HCT116 (cell line): ENCODE measurements around the gene ZNF76. TPM values are rescaled to one million over a fixed set of nuclear protein-coding genes. Genes with fewer than 3 reads are reported as not detected.

Experiments
- ATAC-seq: fragments of 200-7000 bp; cut with Tn5 transposase; 2 replicates; pipeline ENCODE4 v1.9.1; 2020; ENCODE audit warnings: mild to moderate bottlenecking, moderate library complexity
- BruUV-seq: library from RNA; stranded (reverse); fragments of 400-500 nt; replicated peaks from 2 replicates; lab custom pipeline; 2021; lab: Mats Ljungman, UMichigan
- CTCF ChIA-PET: fragments of 300-600 bp; sonication (Branson Sonifier 250); formaldehyde crosslinking; loops from one replicate; lab custom pipeline; 2021; ENCODE audit warnings: antibody characterized with exemption; lab: Charles Lee
- POLR2A ChIA-PET: fragments of 300-600, 350-600 bp; sonication (Branson Sonifier 250); formaldehyde crosslinking; loops from one replicate; lab custom pipeline; 2021; ENCODE audit warnings: antibody characterized with exemption; lab: Charles Lee
- RAD21 ChIA-PET, 2 experiments: fragments of 300-600 bp; sonication (Branson Sonifier 250); formaldehyde crosslinking; loops; one replicate each; lab custom pipeline; 2023; ENCODE audit warnings: low total read pairs in 2 of 2; ENCODE audit not compliant: uncharacterized antibody in 2 of 2, unreplicated experiment in 2 of 2, low non-redundant PET in 1 of 2; lab: Charles Lee
- DNase-seq: peaks from one replicate; pipeline ENCODE4 v3.0.0-alpha.2; 2010; ENCODE audit warnings: low read depth, low spot score
- H2AFZ ChIP-seq: fragments of 200-600 bp; shearing (Covaris generic), sonication (generic); 2 replicates; pipeline ENCODE4 v1.6.1; 2017; ENCODE audit warnings: low read depth, mixed run types, mixed read lengths, antibody characterized with exemption, low read length; ENCODE audit not compliant: poor library complexity, severe bottlenecking
- H3K27ac ChIP-seq: 2 replicates; pipeline ENCODE4 v1.5.1; 2012; ENCODE audit warnings: low read depth, low read length
- H3K27me3 ChIP-seq: fragments of 200-600 bp; sonication (generic); 2 replicates; pipeline ENCODE4 v1.6.1; 2016; ENCODE audit warnings: mixed run types, low read length, mixed read lengths; ENCODE audit not compliant: insufficient read depth
- H3K36me3 ChIP-seq, 2 experiments: fragments of 200-500 bp in 1 of 2; fragments of 200-600 bp in 1 of 2; sonication (Bioruptor generic) in 1 of 2; sonication (generic) in 1 of 2; 2 replicates each; pipeline versions ENCODE4 v1.5.1 to v1.6.1; 2014 to 2016; ENCODE audit warnings: low read length in 2 of 2, inconsistent platforms in 1 of 2, mixed read lengths in 1 of 2, mixed run types in 1 of 2; ENCODE audit not compliant: insufficient read depth in 2 of 2, control insufficient read depth in 1 of 2
- H3K4me1 ChIP-seq, 2 experiments: fragments of 200-600 bp in 1 of 2; sonication (generic) in 1 of 2; 2 replicates each; pipeline versions ENCODE4 v1.5.1 to v1.6.1; 2012 to 2017; ENCODE audit warnings: low read length in 2 of 2, inconsistent platforms in 1 of 2, mild to moderate bottlenecking in 1 of 2, mixed read lengths in 1 of 2, mixed run types in 1 of 2, moderate library complexity in 1 of 2; ENCODE audit not compliant: insufficient read depth in 2 of 2, control insufficient read depth in 1 of 2
- H3K4me2 ChIP-seq: fragments of 200-600 bp; sonication (generic); 2 replicates; pipeline ENCODE4 v1.6.1; 2017; ENCODE audit warnings: mixed run types, low read length, mixed read lengths
- H3K4me3 ChIP-seq, 2 experiments: fragments of 200-600 bp in 1 of 2; sonication (generic) in 1 of 2; replicated peaks in 1 of 2; 2 replicates each; pipeline ENCODE4 v1.5.1; 2011 to 2016; ENCODE audit warnings: low read length in 2 of 2, control low read depth in 1 of 2, low read depth in 1 of 2, mild to moderate bottlenecking in 1 of 2, mixed read lengths in 1 of 2, mixed run types in 1 of 2
- H3K79me2 ChIP-seq: fragments of 200-600 bp; sonication (generic); 2 replicates; pipeline ENCODE4 v1.6.1; 2017; ENCODE audit warnings: mild to moderate bottlenecking, mixed run types, low read length, moderate library complexity, mixed read lengths; ENCODE audit not compliant: insufficient read depth
- H3K9ac ChIP-seq: fragments of 200-600 bp; sonication (generic); 2 replicates; pipeline ENCODE4 v1.6.1; 2016; ENCODE audit warnings: low read length, mixed read lengths
- H3K9me2 ChIP-seq: fragments of 200-600 bp; sonication (generic), shearing (Covaris generic); 2 replicates; pipeline ENCODE4 v1.6.1; 2017; ENCODE audit warnings: mixed run types, mild to moderate bottlenecking, moderate library complexity; ENCODE audit not compliant: insufficient read depth
- H3K9me3 ChIP-seq, 2 experiments: fragments of 200-500 bp in 1 of 2; fragments of 200-600 bp in 1 of 2; sonication (Bioruptor generic) in 1 of 2; sonication (generic) in 1 of 2; 2 replicates each; pipeline ENCODE4 v1.6.1; 2014 to 2017; ENCODE audit warnings: low read length in 2 of 2, mixed read lengths in 2 of 2, inconsistent platforms in 1 of 2, low read depth in 1 of 2, mild to moderate bottlenecking in 1 of 2, mixed run types in 1 of 2, moderate library complexity in 1 of 2; ENCODE audit not compliant: control insufficient read depth in 1 of 2, insufficient read depth in 1 of 2
- H4K20me1 ChIP-seq: fragments of 200-600 bp; sonication (generic), shearing (Covaris generic); 2 replicates; pipeline ENCODE4 v1.6.1; 2017; ENCODE audit warnings: mixed run types, mild to moderate bottlenecking, moderate library complexity; ENCODE audit not compliant: insufficient read depth
- ATF3 ChIP-seq: IDR thresholded peaks from 2 replicates; pipeline ENCODE4 v1.6.1; 2012
- CBX3 ChIP-seq: IDR thresholded peaks from 2 replicates; pipeline ENCODE4 v1.6.1; 2012; ENCODE audit warnings: low read depth
- CEBPB ChIP-seq: IDR thresholded peaks from 2 replicates; pipeline ENCODE4 v1.6.1; 2012; ENCODE audit warnings: low read depth
- CTCF ChIP-seq, 3 experiments: fragments of 200-600 bp in 1 of 3; sonication (generic) in 1 of 3; IDR thresholded peaks in 2 of 3; conservative IDR thresholded peaks in 1 of 3; 2 replicates each; pipeline ENCODE4 v1.5.1; 2012 to 2017; ENCODE audit warnings: low read depth in 2 of 3, low read length in 2 of 3, antibody characterized with exemption in 1 of 3, borderline replicate concordance in 1 of 3, control low read depth in 1 of 3, mild to moderate bottlenecking in 1 of 3, mixed read lengths in 1 of 3, mixed run types in 1 of 3, moderate library complexity in 1 of 3; ENCODE audit not compliant: insufficient read depth in 1 of 3
- EGR1 ChIP-seq: IDR thresholded peaks from 2 replicates; pipeline ENCODE4 v1.6.1; 2012; ENCODE audit warnings: low read depth
- ELF1 ChIP-seq: IDR thresholded peaks from 2 replicates; pipeline ENCODE4 v1.6.1; 2012; ENCODE audit warnings: low read depth, borderline replicate concordance
- EZH2 ChIP-seq: fragments of 200-600 bp; sonication (generic); IDR thresholded peaks from 2 replicates; pipeline ENCODE4 v1.6.1; 2017; ENCODE audit warnings: antibody characterized with exemption, mixed run types
- FOSL1 ChIP-seq: IDR thresholded peaks from 2 replicates; pipeline ENCODE4 v1.6.1; 2012; ENCODE audit warnings: low read depth
- JUND ChIP-seq: IDR thresholded peaks from 2 replicates; pipeline ENCODE4 v1.6.1; 2012
- POLR2A ChIP-seq: IDR thresholded peaks from 2 replicates; pipeline ENCODE4 v1.7.0; 2011; ENCODE audit warnings: borderline replicate concordance; ENCODE audit not compliant: insufficient read depth, insufficient read length; ENCODE audit errors: extremely low read depth
- SIN3A ChIP-seq: IDR thresholded peaks from 2 replicates; pipeline ENCODE4 v1.6.1; 2012; ENCODE audit warnings: low read depth
- SP1 ChIP-seq: IDR thresholded peaks from 2 replicates; pipeline ENCODE4 v1.6.1; 2012; ENCODE audit warnings: low read depth
- TCF7L2 ChIP-seq: IDR thresholded peaks from 2 replicates; pipeline ENCODE4 v1.7.0; 2011; ENCODE audit warnings: borderline replicate concordance, inconsistent platforms; ENCODE audit not compliant: insufficient read depth, insufficient read length; ENCODE audit errors: extremely low read depth
- YY1 ChIP-seq: IDR thresholded peaks from 2 replicates; pipeline ENCODE4 v1.6.1; 2011; ENCODE audit warnings: low read length, low read depth, moderate library complexity, mild to moderate bottlenecking; ENCODE audit not compliant: insufficient replicate concordance; ENCODE audit errors: extremely low read depth
- ZBTB33 ChIP-seq: IDR thresholded peaks from 2 replicates; pipeline ENCODE4 v1.6.1; 2011; ENCODE audit warnings: mild to moderate bottlenecking, low read length, moderate library complexity; ENCODE audit not compliant: insufficient replicate concordance; ENCODE audit errors: extremely low read depth
- ZFX ChIP-seq: fragments of 450-650 bp; IDR thresholded peaks from 2 replicates; pipeline ENCODE4 v1.6.1; 2017
- ZNF274 ChIP-seq: fragments of 200-500 bp; sonication (Bioruptor generic); IDR thresholded peaks from 2 replicates; pipeline ENCODE4 v1.6.1; 2014; ENCODE audit warnings: mild to moderate bottlenecking, low read depth, low read length, inconsistent platforms
- intact Hi-C: fragments of 100-400 bp; cut with micrococcal nuclease; formaldehyde crosslinking; loops from 2 replicates; pipeline ENCODE4 v1.10.0; 2022
- total RNA-seq: library from RNA; stranded (reverse); gene quantifications from one replicate; pipeline ENCODE4 v1.2.1, GENCODE V29; 2021; ENCODE audit not compliant: unreplicated experiment

ZNF76 gene
- total RNA-seq, 1 experiment from 2014 or later = 47.5 TPM

- no peak for TF ChIP-seq SIN3A
- TF ChIP-seq CEBPB = no peak
- no peak for TF ChIP-seq ZNF274
- no peak for TF ChIP-seq POLR2A
- no peak for TF ChIP-seq CTCF (IDR thresholded peaks at IDR 0.05 in 2 of 3, conservative IDR thresholded peaks at IDR 0.05 in 1 of 3; ENCODE audit: borderline replicate concordance in 1 of 3, insufficient read depth in 1 of 3, low read depth in 2 of 3, low read length in 2 of 3)
- TF ChIP-seq EZH2 = no peak
- TF ChIP-seq SP1 = no peak
These were observed 46.2 kb upstream of the ZNF76 start (continued) for GRCh38 chr6:35213298-35213791.

GRCh38 chr6:35213824-35214756 lies 45.4 kb upstream of the ZNF76 start, which contains the start of gene SCUBE3:
TSS of gene SCUBE3 (plus strand) at chr6:35213956. CDS start at chr6:35214419, 463 bp downstream.
- intact Hi-C loops = no loop called here
- POLR2A ChIA-PET = no interaction called here
- H4K20me1 ChIP-seq = no peaks in the 10 kb centered on the region
- H3K27me3 ChIP-seq = peaks cover under 1% of the 10 kb centered on the region; the same call in 1 of the 2 replicates
- H3K4me2 ChIP-seq = no peak within 1 kb of the TSS
- RAD21 ChIA-PET = no interaction called here
- H3K27ac ChIP-seq = no peak within 1 kb of the TSS
- peaks cover 0 to 3% of the 10 kb centered on the region in 2 experiments; a peak in 2 of 4 replicates for H3K4me1 ChIP-seq
- BruUV-seq = no TSS peak
- no peak within 1 kb of the TSS for H3K9ac ChIP-seq
- H3K4me3 ChIP-seq = no peak within 1 kb of the TSS
- no peaks in the 10 kb centered on the region for H3K79me2 ChIP-seq
- no peaks in the 10 kb centered on the region for H3K36me3 ChIP-seq
- no peak within 1 kb of the TSS for H2AFZ ChIP-seq
- no peaks in the 10 kb centered on the region for H3K9me3 ChIP-seq
- CTCF ChIA-PET = no interaction called here
- DNase-seq (no peak), ATAC-seq (no peak)
- TF ChIP-seq FOSL1 = no peak
- TF ChIP-seq JUND = no peak
- no peak for TF ChIP-seq EGR1
- TF ChIP-seq ATF3 = no peak
- TF ChIP-seq ELF1 = no peak
- no peak for TF ChIP-seq ZFX
- TF ChIP-seq SP1 = no peak
- no peak for TF ChIP-seq CTCF (IDR thresholded peaks at IDR 0.05 in 2 of 3, conservative IDR thresholded peaks at IDR 0.05 in 1 of 3; ENCODE audit: borderline replicate concordance in 1 of 3, insufficient read depth in 1 of 3, low read depth in 2 of 3, low read length in 2 of 3)
- TF ChIP-seq YY1 = no peak
- TF ChIP-seq SIN3A = no peak
- no peak for TF ChIP-seq ZBTB33
- TF ChIP-seq TCF7L2 = no peak
- TF ChIP-seq CBX3 = no peak
- no peaks in the 10 kb centered on the region for H3K9me2 ChIP-seq
